Measurements from ENCODE around the gene HOXB13.

- TF ChIP-seq EZH2phosphoT487 (IDR thresholded peaks at IDR 0.05; ENCODE audit: borderline replicate concordance, low read depth) (no peak), CTCF (IDR thresholded peaks at IDR 0.05) (no peak), GABPA (IDR thresholded peaks at IDR 0.05; ENCODE audit: low read depth) (no peak), SIN3A (IDR thresholded peaks at IDR 0.05; ENCODE audit: borderline replicate concordance, low read depth, low read length) (no peak), JUND (IDR thresholded peaks at IDR 0.05) (no peak), SMC3 (IDR thresholded peaks at IDR 0.05; ENCODE audit: low read depth, low read length) (no peak), USF2 (IDR thresholded peaks at IDR 0.05; ENCODE audit: borderline replicate concordance, low read depth, low read length) (no peak), POLR2AphosphoS5 (IDR thresholded peaks at IDR 0.05; ENCODE audit: low read depth, low read length) (no peak), CHD2 (IDR thresholded peaks at IDR 0.05; ENCODE audit: low read length, partially characterized antibody) (no peak), FOSL2 (IDR thresholded peaks at IDR 0.05; ENCODE audit: borderline replicate concordance, low read depth) (no peak), USF1 (IDR thresholded peaks at IDR 0.05; ENCODE audit: borderline replicate concordance, low read depth) (no peak), EP300 (IDR thresholded peaks at IDR 0.05; ENCODE audit: borderline replicate concordance in 1 of 2, low read depth in 1 of 2, low read length in 1 of 2) (no peak)
Observed at GRCh38 chr17:48738424-48738802, 9.9 kb upstream of the HOXB13 start.

Data from SK-N-SH (cell line).